GM18909 (cell line): ENCODE measurements around the gene ACAT2.
"Not testable (repeated sequence)": the region's sequence is repeated elsewhere in the genome, so short reads cannot be mapped to it uniquely, and the experiment has no call there.

ENCODE experiments used
- ATAC-seq: cut with Tn5 transposase; IDR thresholded peaks from one replicate; pipeline ENCODE4 v1.9.1; 2021; ENCODE audit warnings: mild to moderate bottlenecking; ENCODE audit not compliant: unreplicated experiment, poor library complexity

ACAT2 gene

GRCh38 chr6:159806021-159806458 is 44.2 kb downstream of the ACAT2 start:
- no peak for ATAC-seq

GRCh38 chr6:159807150-159807858 is 45.5 kb downstream of the ACAT2 start:
- ATAC-seq: no peak

- no peak for ATAC-seq
Measured at GRCh38 chr6:159808647-159809046, 46.8 kb downstream of the ACAT2 start.

- ATAC-seq: peak; percentile 78
Measured at GRCh38 chr6:159809149-159809548, 47.3 kb downstream of the ACAT2 start.

- no peak for ATAC-seq
Measured at GRCh38 chr6:159813781-159814180, 51.9 kb downstream of the ACAT2 start.

GRCh38 chr6:159815410-159815809 is 53.6 kb downstream of the ACAT2 start:
- no peak for ATAC-seq

- not testable (repeated sequence) for ATAC-seq
Measured at GRCh38 chr6:159816775-159817174, 54.9 kb downstream of the ACAT2 start.

GRCh38 chr6:159817951-159818739 is 56.3 kb downstream of the ACAT2 start:
- no peak for ATAC-seq

GRCh38 chr6:159819098-159819497 is 57.3 kb downstream of the ACAT2 start:
- no peak for ATAC-seq

GRCh38 chr6:159819932-159820640 is 58.2 kb downstream of the ACAT2 start:
- peak; percentile 63 for ATAC-seq

GRCh38 chr6:159821122-159821521 is 59.3 kb downstream of the ACAT2 start:
- no peak for ATAC-seq

GRCh38 chr6:159821726-159822125 is 59.9 kb downstream of the ACAT2 start:
- ATAC-seq: no peak

- no peak for ATAC-seq
Measured at GRCh38 chr6:159823953-159824352, 62.1 kb downstream of the ACAT2 start.

GRCh38 chr6:159824690-159825089 is 62.8 kb downstream of the ACAT2 start:
- ATAC-seq: not testable (repeated sequence)

- ATAC-seq: no peak
Measured at GRCh38 chr6:159826004-159826403, 64.2 kb downstream of the ACAT2 start.

- no peak for ATAC-seq
Measured at GRCh38 chr6:159826968-159827647, 65.3 kb downstream of the ACAT2 start.

GRCh38 chr6:159828074-159828473 is 66.2 kb downstream of the ACAT2 start:
- no peak for ATAC-seq
